ENCODE results near the gene OSTM1. TPM values are rescaled to one million over a fixed set of nuclear protein-coding genes. Genes with fewer than 3 reads are reported as not detected.
A peak's percentile ranks its signal among the peaks of the same experiment; 100 is the strongest.

Gene OSTM1
- total and polyA plus RNA-seq, 2 experiments from 2014 or later: 27.0 to 29.3 TPM

- Histone ChIP-seq H3F3A (ENCODE audit: insufficient read depth) (no peaks in the 10 kb centered on the region), H3K9me2 (ENCODE audit: insufficient read depth) (no peaks in the 10 kb centered on the region), H3K79me2 (ENCODE audit: insufficient read depth) (no peaks in the 10 kb centered on the region), H3K4me1 (ENCODE audit: insufficient read depth) (no peaks in the 10 kb centered on the region), H3K4me2 (ENCODE audit: unreplicated experiment) (no peak overlapping the region), H3K9me3 (ENCODE audit: low read depth) (no peaks in the 10 kb centered on the region), H2AFZ (no peak overlapping the region), H3K27me3 (replicated peaks; ENCODE audit: insufficient read depth) (peaks cover 95% of the 10 kb centered on the region), H3K36me3 (ENCODE audit: low read depth) (no peaks in the 10 kb centered on the region), H3K9ac (no peak overlapping the region), H3K27ac (no peak overlapping the region), H4K20me1 (ENCODE audit: insufficient read depth) (no peaks in the 10 kb centered on the region), H3K4me3 (no peak overlapping the region)
- DNase-seq: no peak
- in situ Hi-C loops (cut with MboI): loop anchor here (25.0 kb wide), 1 partner anchor 942 kb away; no protein-coding TSS in a partner anchor
- 90 to 95% methylated on average over 12 of the region's 12 CpGs for WGBS, 2 experiments (ENCODE audit: low coverage in 1 of 2, low lambda C conversion rate in 2 of 2, missing lambda C conversion rate in 2 of 2)
- TF ChIP-seq EZH2phosphoT487 (IDR thresholded peaks at IDR 0.05; ENCODE audit: insufficient read depth, low read depth): no peak
- TF ChIP-seq EZH2 (IDR thresholded peaks at IDR 0.05; ENCODE audit: insufficient read depth, poor library complexity, severe bottlenecking): no peak
Measured at GRCh38 chr6:108120311-108120710, 45.8 kb upstream of the OSTM1 start.

DNA sequence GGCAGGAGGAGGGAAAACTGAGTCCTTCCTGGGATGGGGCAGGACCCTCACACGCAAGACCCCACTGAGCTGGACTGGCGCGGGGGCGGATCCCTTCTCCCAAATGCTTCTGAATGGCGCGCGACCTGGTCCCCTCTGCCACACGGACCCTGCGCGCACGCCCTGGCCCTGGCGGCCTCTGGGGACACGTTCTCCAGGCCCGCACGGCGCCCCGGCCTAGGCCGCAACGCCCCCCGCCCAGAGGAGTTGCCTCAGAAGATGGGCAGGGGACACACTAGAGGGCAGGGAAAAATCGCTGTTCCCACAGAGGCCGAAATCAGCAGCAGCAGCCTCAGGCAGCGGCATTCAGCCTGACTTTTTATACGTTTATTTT lies 45.2 kb upstream of the OSTM1 start:
- Histone ChIP-seq H3K4me1 (ENCODE audit: insufficient read depth) (no peaks in the 10 kb centered on the region), H3K27ac (no peak overlapping the region), H3K79me2 (ENCODE audit: insufficient read depth) (no peaks in the 10 kb centered on the region), H3K9ac (no peak overlapping the region), H3K9me2 (ENCODE audit: insufficient read depth) (no peaks in the 10 kb centered on the region), H3K4me2 (ENCODE audit: unreplicated experiment) (no peak overlapping the region), H3K9me3 (ENCODE audit: low read depth) (no peaks in the 10 kb centered on the region), H3K27me3 (replicated peaks; ENCODE audit: insufficient read depth) (peaks cover 92% of the 10 kb centered on the region), H4K20me1 (ENCODE audit: insufficient read depth) (no peaks in the 10 kb centered on the region), H3F3A (ENCODE audit: insufficient read depth) (no peaks in the 10 kb centered on the region), H3K36me3 (ENCODE audit: low read depth) (no peaks in the 10 kb centered on the region), H3K4me3 (no peak overlapping the region), H2AFZ (no peak overlapping the region)
- WGBS, 2 experiments (ENCODE audit: low coverage in 1 of 2, low lambda C conversion rate in 2 of 2, missing lambda C conversion rate in 2 of 2): 55 to 60% methylated on average over 24 of the region's 24 CpGs
- TF ChIP-seq EZH2 (IDR thresholded peaks at IDR 0.05; ENCODE audit: insufficient read depth, poor library complexity, severe bottlenecking) (no peak), EZH2phosphoT487 (IDR thresholded peaks at IDR 0.05; ENCODE audit: insufficient read depth, low read depth) (no peak)
- in situ Hi-C loops (cut with MboI): loop anchor here (10.0 to 25.0 kb wide), 3 partner anchors 375 to 943 kb away; no protein-coding TSS in a partner anchor
- DNase-seq: no peak

DNA sequence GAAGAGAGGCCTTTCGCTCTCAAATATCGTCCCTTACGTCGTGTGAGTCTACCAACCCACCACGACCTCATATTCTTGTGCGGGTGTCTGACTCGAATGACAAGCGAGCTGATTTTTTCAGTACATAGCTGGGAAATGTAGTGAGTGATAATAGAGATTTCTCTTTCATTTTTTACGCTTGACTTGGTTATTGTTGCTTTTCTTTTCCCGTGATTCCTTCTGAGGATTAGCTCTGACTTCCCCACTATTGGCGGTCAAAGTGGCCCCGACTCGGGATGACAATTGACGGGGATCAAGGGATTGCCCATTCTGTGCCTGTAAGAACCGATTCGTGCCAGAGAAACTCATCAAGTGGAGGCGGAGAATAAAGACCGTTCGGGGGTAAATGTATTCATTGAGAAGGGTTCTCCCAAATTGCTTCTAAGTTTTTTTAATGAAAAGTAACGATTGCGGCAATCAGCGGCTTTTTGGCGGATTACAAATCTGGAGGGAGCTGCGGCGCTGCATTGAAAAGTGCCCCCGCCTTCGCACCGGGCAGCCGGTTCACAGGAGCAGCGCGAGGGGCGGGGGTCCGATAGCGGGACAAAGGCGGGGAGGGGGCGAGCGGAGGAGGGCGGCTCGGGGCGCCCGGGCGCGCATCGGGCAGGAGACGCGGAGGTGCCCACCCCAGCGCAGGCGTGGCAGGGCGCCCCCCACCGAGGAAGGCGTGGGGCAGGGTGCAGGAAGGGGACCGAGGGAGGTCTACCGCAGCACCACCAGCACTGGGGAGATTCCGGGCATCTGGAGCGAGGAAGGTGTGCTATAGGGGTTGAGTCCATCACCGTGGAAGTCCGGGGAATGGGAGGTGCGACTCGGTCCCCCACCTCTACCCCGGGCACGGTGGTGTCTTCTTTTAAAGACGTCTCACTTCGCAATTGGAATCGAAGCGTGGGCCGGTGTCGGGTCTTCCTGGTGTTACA lies 44.5 kb upstream of the OSTM1 start:
- Histone ChIP-seq H3K9me2 (ENCODE audit: insufficient read depth) (no peaks in the 10 kb centered on the region), H3K79me2 (ENCODE audit: insufficient read depth) (no peaks in the 10 kb centered on the region), H3K4me1 (ENCODE audit: insufficient read depth) (no peaks in the 10 kb centered on the region), H3K9ac (no peak overlapping the region), H3K27ac (no peak overlapping the region), H4K20me1 (ENCODE audit: insufficient read depth) (no peaks in the 10 kb centered on the region), H3F3A (ENCODE audit: insufficient read depth) (no peaks in the 10 kb centered on the region), H3K36me3 (ENCODE audit: low read depth) (no peaks in the 10 kb centered on the region), H3K4me3 (peak overlapping the region; percentile 69), H3K27me3 (replicated peaks; ENCODE audit: insufficient read depth) (peaks cover 92% of the 10 kb centered on the region), H2AFZ (peak overlapping the region; percentile 71), H3K4me2 (ENCODE audit: unreplicated experiment) (peak overlapping the region; percentile 97), H3K9me3 (ENCODE audit: low read depth) (no peaks in the 10 kb centered on the region)
- peak; percentile 39 for DNase-seq
- in situ Hi-C loops (cut with MboI): loop anchor here (10.0 to 25.0 kb wide), 3 partner anchors 376 to 943 kb away; no protein-coding TSS in a partner anchor
- WGBS, 2 experiments (ENCODE audit: low coverage in 1 of 2, low lambda C conversion rate in 2 of 2, missing lambda C conversion rate in 2 of 2): 6 to 7% methylated on average over 42 to 67 of the region's 67 CpGs
- peak; percentile 99 for TF ChIP-seq EZH2 (IDR thresholded peaks at IDR 0.05; ENCODE audit: insufficient read depth, poor library complexity, severe bottlenecking)
- TF ChIP-seq EZH2phosphoT487 (IDR thresholded peaks at IDR 0.05; ENCODE audit: insufficient read depth, low read depth): peak; percentile 93

DNA sequence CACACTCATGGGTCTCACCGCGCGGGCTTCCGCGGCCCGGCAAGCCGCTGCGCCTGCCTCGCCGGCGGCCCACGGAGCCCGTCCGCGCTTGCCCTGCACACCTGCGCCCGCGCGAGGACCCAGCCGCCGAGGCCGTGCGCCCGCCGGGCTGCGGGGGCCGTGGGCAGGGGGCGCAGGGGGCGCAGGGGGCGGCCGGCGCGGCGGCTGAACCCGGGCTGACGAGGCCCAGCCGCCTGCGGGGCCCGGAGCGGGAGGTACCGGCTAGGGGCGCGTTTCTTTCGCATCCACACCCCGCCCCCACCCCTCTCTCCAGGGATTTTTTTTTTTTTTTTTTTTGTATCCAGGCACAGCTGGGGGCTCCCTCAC lies 43.8 kb upstream of the OSTM1 start:
- Histone ChIP-seq H3K4me3 (peak overlapping the region; percentile 71), H3K79me2 (ENCODE audit: insufficient read depth) (no peaks in the 10 kb centered on the region), H3K9me2 (ENCODE audit: insufficient read depth) (no peaks in the 10 kb centered on the region), H3K9me3 (ENCODE audit: low read depth) (no peaks in the 10 kb centered on the region), H3F3A (ENCODE audit: insufficient read depth) (no peaks in the 10 kb centered on the region), H3K9ac (no peak overlapping the region), H3K27me3 (replicated peaks; ENCODE audit: insufficient read depth) (peaks cover 86% of the 10 kb centered on the region), H3K4me1 (ENCODE audit: insufficient read depth) (no peaks in the 10 kb centered on the region), H2AFZ (peak overlapping the region; percentile 71; the same call in 1 of the 2 replicates), H3K27ac (no peak overlapping the region), H3K4me2 (ENCODE audit: unreplicated experiment) (peak overlapping the region; percentile 97), H3K36me3 (ENCODE audit: low read depth) (no peaks in the 10 kb centered on the region), H4K20me1 (ENCODE audit: insufficient read depth) (no peaks in the 10 kb centered on the region)
- in situ Hi-C loops (cut with MboI): loop anchor here (10.0 to 25.0 kb wide), 3 partner anchors 376 to 944 kb away; no protein-coding TSS in a partner anchor
- TF ChIP-seq EZH2 (IDR thresholded peaks at IDR 0.05; ENCODE audit: insufficient read depth, poor library complexity, severe bottlenecking) (no peak), EZH2phosphoT487 (IDR thresholded peaks at IDR 0.05; ENCODE audit: insufficient read depth, low read depth) (no peak)
- 0 to 1% methylated on average over 11 to 42 of the region's 45 CpGs for WGBS, 2 experiments (ENCODE audit: low coverage in 1 of 2, low lambda C conversion rate in 2 of 2, missing lambda C conversion rate in 2 of 2)
- DNase-seq: no peak

Measured in GM23248 (cell line).